ENCODE results near the gene SEMA4D.

Gene SEMA4D

DNA sequence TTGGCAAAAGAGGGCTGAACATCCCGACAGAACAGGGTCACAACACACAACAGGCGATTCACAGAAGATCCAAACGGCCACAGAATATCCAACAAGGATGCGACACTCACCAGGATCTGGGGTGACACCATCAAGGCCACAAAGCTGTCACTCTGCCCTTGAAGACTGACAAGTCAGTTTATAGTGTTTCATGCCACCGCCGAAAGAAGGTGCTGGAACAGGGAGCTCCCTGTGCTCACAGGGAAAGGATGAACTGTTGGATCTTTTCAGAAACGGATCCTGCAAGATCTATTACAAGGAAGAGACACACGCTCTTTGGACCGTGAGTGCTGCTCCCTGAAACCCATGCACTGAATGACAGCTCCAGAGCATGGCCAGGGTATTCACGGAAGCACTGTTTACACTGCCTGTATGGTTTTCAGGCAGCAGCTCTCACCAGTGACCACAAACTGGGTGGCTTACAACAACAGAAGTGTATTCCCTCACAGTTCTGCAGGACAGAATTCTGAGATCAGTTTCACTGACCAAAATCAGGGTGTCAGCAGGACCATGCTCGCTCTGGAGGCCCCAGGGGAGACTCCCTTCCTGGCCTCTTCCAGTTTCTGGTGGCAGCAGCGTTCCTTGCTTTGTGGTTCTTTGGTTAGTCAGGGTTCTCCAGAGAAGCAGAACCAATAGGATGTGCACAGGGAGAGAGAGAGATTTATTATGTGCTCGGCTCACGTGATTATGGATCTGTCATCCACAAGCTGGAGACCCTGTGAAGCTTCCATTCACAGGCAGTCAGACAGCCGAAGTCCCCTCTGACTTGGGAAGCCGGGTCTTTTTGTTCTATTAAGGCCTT lies 52.8 kb downstream of the SEMA4D start:
- no peak overlapping the region for H3K4me3 ChIP-seq (ENCODE audit: low read depth in 1 of 2, low read length in 2 of 2)
- peak overlapping the region; percentile 10; the same call in 1 of the 2 replicates for H3K27ac ChIP-seq (ENCODE audit: low read length)
- H3K9me3 ChIP-seq (ENCODE audit: insufficient read depth, low read length, severe bottlenecking), result no peaks in the 10 kb centered on the region
- ATAC-seq (ENCODE audit: insufficient read depth, low read depth), result no peak
- H4K20me1 ChIP-seq (ENCODE audit: insufficient read depth, low read length), result peaks cover 98% of the 10 kb centered on the region
- no peak for TF ChIP-seq EZH2 (IDR thresholded peaks at IDR 0.05; ENCODE audit: borderline replicate concordance, low read depth, low read length, severe bottlenecking)
- TF ChIP-seq, protein P1, sequence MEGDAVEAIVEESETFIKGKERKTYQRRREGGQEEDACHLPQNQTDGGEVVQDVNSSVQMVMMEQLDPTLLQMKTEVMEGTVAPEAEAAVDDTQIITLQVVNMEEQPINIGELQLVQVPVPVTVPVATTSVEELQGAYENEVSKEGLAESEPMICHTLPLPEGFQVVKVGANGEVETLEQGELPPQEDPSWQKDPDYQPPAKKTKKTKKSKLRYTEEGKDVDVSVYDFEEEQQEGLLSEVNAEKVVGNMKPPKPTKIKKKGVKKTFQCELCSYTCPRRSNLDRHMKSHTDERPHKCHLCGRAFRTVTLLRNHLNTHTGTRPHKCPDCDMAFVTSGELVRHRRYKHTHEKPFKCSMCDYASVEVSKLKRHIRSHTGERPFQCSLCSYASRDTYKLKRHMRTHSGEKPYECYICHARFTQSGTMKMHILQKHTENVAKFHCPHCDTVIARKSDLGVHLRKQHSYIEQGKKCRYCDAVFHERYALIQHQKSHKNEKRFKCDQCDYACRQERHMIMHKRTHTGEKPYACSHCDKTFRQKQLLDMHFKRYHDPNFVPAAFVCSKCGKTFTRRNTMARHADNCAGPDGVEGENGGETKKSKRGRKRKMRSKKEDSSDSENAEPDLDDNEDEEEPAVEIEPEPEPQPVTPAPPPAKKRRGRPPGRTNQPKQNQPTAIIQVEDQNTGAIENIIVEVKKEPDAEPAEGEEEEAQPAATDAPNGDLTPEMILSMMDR (IDR thresholded peaks at IDR 0.05; ENCODE audit: borderline replicate concordance, extremely low read depth, low read length, poor library complexity, severe bottlenecking), result no peak
- no peaks in the 10 kb centered on the region; the same call in 1 of the 2 replicates for H3K4me1 ChIP-seq (ENCODE audit: insufficient read depth, low read length)
- H2AFZ ChIP-seq (ENCODE audit: low read depth, low read length), result no peak overlapping the region
- no peaks in the 10 kb centered on the region for H3K27me3 ChIP-seq (ENCODE audit: insufficient read depth, low read length, poor library complexity)
- H3K9ac ChIP-seq (ENCODE audit: low read depth, low read length), result no peak overlapping the region
- H3K4me2 ChIP-seq (ENCODE audit: insufficient read depth, low read length), result no peak overlapping the region
- peaks cover 100% of the 10 kb centered on the region for H3K79me2 ChIP-seq (ENCODE audit: insufficient read depth, low read length)
- peaks cover 91% of the 10 kb centered on the region for H3K36me3 ChIP-seq (ENCODE audit: insufficient read depth, low read length)
- no peak for DNase-seq

- ATAC-seq (ENCODE audit: insufficient read depth, low read depth) (no peak), DNase-seq (no peak)
- TF ChIP-seq, protein P1 (IDR thresholded peaks at IDR 0.05; ENCODE audit: borderline replicate concordance, extremely low read depth, low read length, poor library complexity, severe bottlenecking), result no peak
- TF ChIP-seq EZH2 (IDR thresholded peaks at IDR 0.05; ENCODE audit: borderline replicate concordance, low read depth, low read length, severe bottlenecking), result no peak
- peaks cover 100% of the 10 kb centered on the region for H3K79me2 ChIP-seq (ENCODE audit: insufficient read depth, low read length)
- H3K27ac ChIP-seq (ENCODE audit: low read length), result no peak overlapping the region; the same call in 1 of the 2 replicates
- H3K9ac ChIP-seq (ENCODE audit: low read depth, low read length), result no peak overlapping the region
- H3K27me3 ChIP-seq (ENCODE audit: insufficient read depth, low read length, poor library complexity), result no peaks in the 10 kb centered on the region
- no peaks in the 10 kb centered on the region; the same call in 1 of the 2 replicates for H3K4me1 ChIP-seq (ENCODE audit: insufficient read depth, low read length)
- H2AFZ ChIP-seq (ENCODE audit: low read depth, low read length), result no peak overlapping the region
- peaks cover 87% of the 10 kb centered on the region for H3K36me3 ChIP-seq (ENCODE audit: insufficient read depth, low read length)
- peaks cover 99% of the 10 kb centered on the region for H4K20me1 ChIP-seq (ENCODE audit: insufficient read depth, low read length)
- H3K4me2 ChIP-seq (ENCODE audit: insufficient read depth, low read length), result no peak overlapping the region
- H3K4me3 ChIP-seq (ENCODE audit: low read depth in 1 of 2, low read length in 2 of 2), result no peak overlapping the region
- no peaks in the 10 kb centered on the region for H3K9me3 ChIP-seq (ENCODE audit: insufficient read depth, low read length, severe bottlenecking)
Measured at GRCh38 chr9:89444274-89444673, 53.6 kb downstream of the SEMA4D start.

DNA sequence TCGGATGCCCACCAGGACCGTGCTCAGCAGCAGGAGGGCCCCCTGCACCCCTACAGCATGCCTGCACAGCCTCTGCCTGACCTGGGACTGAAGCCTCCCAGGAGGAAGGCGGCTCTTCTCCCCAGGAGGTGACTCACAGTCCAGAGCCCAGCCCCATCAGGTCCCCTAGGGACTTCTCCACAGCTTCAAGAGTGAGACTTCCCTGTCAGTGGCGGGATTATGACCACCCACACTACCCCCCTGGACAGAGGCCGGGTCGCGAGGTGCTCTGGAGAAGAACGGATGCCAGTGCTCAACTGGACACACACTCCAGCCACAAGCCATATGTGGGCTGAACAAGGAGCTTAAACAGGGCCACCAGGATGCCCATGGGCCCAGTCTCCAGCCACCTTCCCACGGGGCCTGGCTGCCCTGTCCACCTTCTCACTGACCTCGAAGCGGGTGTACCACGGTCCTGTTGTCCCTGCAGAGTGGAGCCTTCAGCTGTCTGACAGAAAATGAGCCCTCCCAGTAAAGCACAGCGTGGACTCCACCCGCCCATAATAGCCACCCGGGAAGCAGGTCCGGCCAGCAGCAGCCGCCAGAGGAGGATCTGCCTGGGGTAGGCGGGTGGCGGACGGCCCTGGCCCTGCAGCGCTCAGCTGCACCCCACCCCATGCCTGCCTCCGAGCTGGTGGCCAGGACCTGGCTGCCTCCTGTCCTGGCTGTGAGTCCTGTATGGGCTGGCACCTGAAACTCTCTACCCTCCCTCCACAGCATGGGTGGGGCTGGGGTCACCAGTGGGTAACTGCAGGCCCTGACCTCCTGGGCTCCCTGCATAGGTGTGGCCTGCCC lies 54.7 kb downstream of the SEMA4D start:
- Histone ChIP-seq H3K27ac (ENCODE audit: low read length) (no peak overlapping the region; the same call in 1 of the 2 replicates), H4K20me1 (ENCODE audit: insufficient read depth, low read length) (peaks cover 92% of the 10 kb centered on the region), H3K36me3 (ENCODE audit: insufficient read depth, low read length) (peaks cover 79% of the 10 kb centered on the region), H3K9ac (ENCODE audit: low read depth, low read length) (no peak overlapping the region), H3K79me2 (ENCODE audit: insufficient read depth, low read length) (peaks cover 97% of the 10 kb centered on the region), H3K27me3 (ENCODE audit: insufficient read depth, low read length, poor library complexity) (no peaks in the 10 kb centered on the region), H3K4me2 (ENCODE audit: insufficient read depth, low read length) (no peak overlapping the region), H3K4me1 (ENCODE audit: insufficient read depth, low read length) (no peaks in the 10 kb centered on the region), H3K9me3 (ENCODE audit: insufficient read depth, low read length, severe bottlenecking) (no peaks in the 10 kb centered on the region), H3K4me3 (ENCODE audit: low read depth in 1 of 2, low read length in 2 of 2) (no peak overlapping the region), H2AFZ (ENCODE audit: low read depth, low read length) (no peak overlapping the region)
- TF ChIP-seq EZH2 (IDR thresholded peaks at IDR 0.05; ENCODE audit: borderline replicate concordance, low read depth, low read length, severe bottlenecking), result no peak
- DNase-seq, result no peak
- ATAC-seq (ENCODE audit: insufficient read depth, low read depth), result no peak
